Measurements from ENCODE around the gene KRT39. TPM values are rescaled to one million over a fixed set of nuclear protein-coding genes. Genes with fewer than 3 reads are reported as not detected.

Gene KRT39
- total RNA-seq, 1 donor from 2014 or later, result not detected

- no peaks in the 10 kb centered on the region for H3K4me1 ChIP-seq
- no peak overlapping the region for H3K4me3 ChIP-seq
- intact Hi-C loops (cut with micrococcal nuclease), result no loop called here
Observed at GRCh38 chr17:40961591-40961990, 5.2 kb downstream of the KRT39 start.

GRCh38 chr17:40960144-40960543, 6.6 kb downstream of the KRT39 start:
- no peaks in the 10 kb centered on the region for H3K36me3 ChIP-seq
- H3K9me3 ChIP-seq (replicated peaks), result no peaks in the 10 kb centered on the region
- H3K4me1 ChIP-seq, result no peaks in the 10 kb centered on the region
- no peak overlapping the region for H3K27ac ChIP-seq (replicated peaks)
- H3K4me3 ChIP-seq, result peak overlapping the region; percentile 1
- no peak for DNase-seq
- TF ChIP-seq CTCF (IDR thresholded peaks at IDR 0.05; ENCODE audit: borderline replicate concordance), result no peak
- intact Hi-C loops (cut with micrococcal nuclease), result no loop called here
- peaks cover 56% of the 10 kb centered on the region for H3K27me3 ChIP-seq (ENCODE audit: low read depth)

More at GRCh38 chr17:40961591-40961990, 5.2 kb downstream of the KRT39 start:
- DNase-seq, result no peak
- Histone ChIP-seq H3K27ac (replicated peaks) (no peak overlapping the region), H3K9me3 (replicated peaks) (no peaks in the 10 kb centered on the region), H3K27me3 (ENCODE audit: low read depth) (peaks cover 49% of the 10 kb centered on the region), H3K36me3 (no peaks in the 10 kb centered on the region)
- no peak for TF ChIP-seq CTCF (IDR thresholded peaks at IDR 0.05; ENCODE audit: borderline replicate concordance)

- Histone ChIP-seq H3K4me1 (no peaks in the 10 kb centered on the region), H3K27me3 (ENCODE audit: low read depth) (peaks cover 68% of the 10 kb centered on the region), H3K27ac (replicated peaks) (no peak overlapping the region), H3K9me3 (replicated peaks) (no peaks in the 10 kb centered on the region), H3K4me3 (no peak overlapping the region), H3K36me3 (no peaks in the 10 kb centered on the region)
- intact Hi-C loops (cut with micrococcal nuclease), result no loop called here
- DNase-seq, result no peak
- TF ChIP-seq CTCF (IDR thresholded peaks at IDR 0.05; ENCODE audit: borderline replicate concordance), result no peak
Observed at GRCh38 chr17:40958086-40958953, 8.4 kb downstream of the KRT39 start.

GRCh38 chr17:40956401-40957254, 10.1 kb downstream of the KRT39 start:
- no peaks in the 10 kb centered on the region for H3K36me3 ChIP-seq
- no peaks in the 10 kb centered on the region for H3K9me3 ChIP-seq (replicated peaks)
- H3K4me1 ChIP-seq, result no peaks in the 10 kb centered on the region
- no peak overlapping the region for H3K4me3 ChIP-seq
- no peak for DNase-seq
- no peak for TF ChIP-seq CTCF (IDR thresholded peaks at IDR 0.05; ENCODE audit: borderline replicate concordance)
- peaks cover 71% of the 10 kb centered on the region for H3K27me3 ChIP-seq (ENCODE audit: low read depth)
- intact Hi-C loops (cut with micrococcal nuclease), result no loop called here
- H3K27ac ChIP-seq (replicated peaks), result no peak overlapping the region

- Histone ChIP-seq H3K27ac (replicated peaks) (no peak overlapping the region), H3K4me3 (no peak overlapping the region), H3K27me3 (ENCODE audit: low read depth) (peaks cover 79% of the 10 kb centered on the region), H3K9me3 (replicated peaks) (no peaks in the 10 kb centered on the region), H3K4me1 (no peaks in the 10 kb centered on the region), H3K36me3 (no peaks in the 10 kb centered on the region)
- intact Hi-C loops (cut with micrococcal nuclease), result no loop called here
- TF ChIP-seq CTCF (IDR thresholded peaks at IDR 0.05; ENCODE audit: borderline replicate concordance), result no peak
- DNase-seq, result no peak
Observed at GRCh38 chr17:40953881-40954280, 12.9 kb downstream of the KRT39 start.

All from left ventricle myocardium inferior (tissue), 1 donor.